ENCODE measurements around the gene TMEM108.

TMEM108 gene

DNA sequence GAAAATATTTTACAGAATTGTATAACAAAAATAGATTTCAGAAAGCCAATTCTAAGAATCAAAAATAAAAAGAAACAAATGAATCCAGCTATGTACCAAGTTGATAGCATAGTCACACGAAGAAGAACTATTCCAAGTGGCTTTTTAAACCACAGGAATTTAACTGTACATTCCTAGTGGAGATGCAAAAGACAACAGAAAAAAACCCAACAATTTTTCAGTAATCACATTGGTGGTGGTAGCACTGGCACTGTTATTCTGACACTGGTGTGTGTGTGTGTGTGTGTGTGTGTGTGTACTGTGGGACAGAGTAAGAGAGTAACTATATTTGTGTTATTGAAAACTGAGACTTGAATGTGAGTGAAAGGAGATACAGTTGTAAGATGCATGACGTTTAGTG is 370.8 kb downstream of the TMEM108 start:
- no peak for TF ChIP-seq CTCF (IDR thresholded peaks at IDR 0.05)
- no peak for TF ChIP-seq ZFX (IDR thresholded peaks at IDR 0.05; ENCODE audit: borderline replicate concordance)
- no peak overlapping the region for H3K27ac ChIP-seq

GRCh38 chr3:133410191-133410892 is 372.2 kb downstream of the TMEM108 start:
- no peak overlapping the region for H3K27ac ChIP-seq
- TF ChIP-seq CTCF (IDR thresholded peaks at IDR 0.05) (no peak), ZFX (IDR thresholded peaks at IDR 0.05; ENCODE audit: borderline replicate concordance) (no peak)

GRCh38 chr3:133412183-133413132 is 374.3 kb downstream of the TMEM108 start:
- H3K27ac ChIP-seq: no peak overlapping the region
- TF ChIP-seq CTCF (IDR thresholded peaks at IDR 0.05) (no peak), ZFX (IDR thresholded peaks at IDR 0.05; ENCODE audit: borderline replicate concordance) (no peak)

GRCh38 chr3:133413161-133414020 is 375.2 kb downstream of the TMEM108 start:
- TF ChIP-seq ZFX (IDR thresholded peaks at IDR 0.05; ENCODE audit: borderline replicate concordance) (no peak), CTCF (IDR thresholded peaks at IDR 0.05) (no peak)
- H3K27ac ChIP-seq: no peak overlapping the region

DNA sequence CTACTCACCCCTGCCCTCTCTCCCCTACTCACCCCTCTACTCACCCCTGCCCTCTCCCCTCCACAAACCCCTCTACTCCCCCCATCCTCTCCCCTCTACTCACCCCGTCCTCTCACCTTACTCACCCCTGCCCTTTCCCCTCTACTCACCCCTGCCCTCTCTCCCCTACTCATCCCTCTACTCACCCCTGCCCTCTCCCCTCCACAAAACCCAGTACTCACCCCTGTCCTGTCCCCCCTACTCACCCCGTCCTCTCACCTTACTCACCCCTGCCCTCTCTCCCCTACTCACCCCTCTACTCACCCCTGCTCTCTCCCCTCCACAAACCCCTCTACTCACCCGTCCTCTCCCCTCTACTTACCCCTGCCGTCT is 375.8 kb downstream of the TMEM108 start:
- H3K27ac ChIP-seq: no peak overlapping the region
- TF ChIP-seq CTCF (IDR thresholded peaks at IDR 0.05): no peak

- TF ChIP-seq CTCF (IDR thresholded peaks at IDR 0.05): no peak
- H3K27ac ChIP-seq: no peak overlapping the region
Observed at GRCh38 chr3:133418361-133418760, 380.2 kb downstream of the TMEM108 start.

Data from 22Rv1 (cell line).